Amygdala (tissue), 56 donors: ENCODE data around the gene BOD1L1.
"Not testable (repeated sequence)": the region's sequence is repeated elsewhere in the genome, so short reads cannot be mapped to it uniquely, and the experiment has no call there.

Experiments used
- DNase-seq, 56 donors: peaks; one replicate each; lab custom pipeline; 2025; lab: John Stamatoyannopoulos, UW

The BOD1L1 gene

GRCh38 chr4:13561673-13562072, 65.9 kb downstream of the BOD1L1 start:
- DNase-seq, result no peak

- not testable (repeated sequence) for DNase-seq
Observed at GRCh38 chr4:13560111-13560510, 67.4 kb downstream of the BOD1L1 start.

- DNase-seq, result no peak
Observed at GRCh38 chr4:13559413-13559812, 68.1 kb downstream of the BOD1L1 start.

GRCh38 chr4:13558881-13559280, 68.6 kb downstream of the BOD1L1 start:
- no peak for DNase-seq

- DNase-seq, result no peak
Observed at GRCh38 chr4:13555325-13555724, 72.2 kb downstream of the BOD1L1 start.

GRCh38 chr4:13553081-13553480, 74.4 kb downstream of the BOD1L1 start:
- no peak for DNase-seq

- peak in 48 of 56 donors; percentile 1 to 82 (median 38) for DNase-seq
Observed at GRCh38 chr4:13548984-13549546, 78.5 kb downstream of the BOD1L1 start.

GRCh38 chr4:13548059-13548983, 79.2 kb downstream of the BOD1L1 start:
- DNase-seq, result no peak

GRCh38 chr4:13547485-13548041, 80.0 kb downstream of the BOD1L1 start:
- no peak for DNase-seq

GRCh38 chr4:13546941-13547484, 80.5 kb downstream of the BOD1L1 start:
- no peak for DNase-seq

- DNase-seq, result no peak
Observed at GRCh38 chr4:13546142-13546940, 81.2 kb downstream of the BOD1L1 start.

GRCh38 chr4:13545394-13545808, 82.1 kb downstream of the BOD1L1 start:
- DNase-seq, result no peak

- peak in 17 of 56 donors; percentile 6 to 51 (median 16) for DNase-seq
Observed at GRCh38 chr4:13544606-13545393, 82.7 kb downstream of the BOD1L1 start.

- DNase-seq, result no peak
Observed at GRCh38 chr4:13543839-13544605, 83.5 kb downstream of the BOD1L1 start, which contains the start of gene NKX3-2. Gene NKX3-2 (minus strand): TSS chr4:13544508. CDS start chr4:13544414, 94 bp downstream.

GRCh38 chr4:13543032-13543838, 84.3 kb downstream of the BOD1L1 start:
- DNase-seq, result no peak

- DNase-seq, result no peak
Observed at GRCh38 chr4:13542577-13543031, 84.9 kb downstream of the BOD1L1 start.

GRCh38 chr4:13541720-13542576, 85.6 kb downstream of the BOD1L1 start:
- DNase-seq, result peak in 1 of 56 donors; percentile 14
